IMR-90 (cell line): ENCODE measurements around the gene PCK1. TPM values are rescaled to one million over a fixed set of nuclear protein-coding genes. Genes with fewer than 3 reads are reported as not detected.

Source experiments
- ATAC-seq: fragments of 200-7000 bp; cut with Tn5 transposase; 2 replicates; pipeline ENCODE4 v1.9.1; 2020; ENCODE audit warnings: low read depth, mild to moderate bottlenecking, moderate library complexity
- BruUV-seq: library from RNA; stranded (reverse); fragments of 400-500 nt; replicated peaks from 2 replicates; lab custom pipeline; 2021; lab: Mats Ljungman, UMichigan
- CTCF ChIA-PET: fragments of 300-600 bp; formaldehyde crosslinking; extraction: SDS; loops from one replicate; lab custom pipeline; 2021; ENCODE audit warnings: antibody characterized with exemption; lab: Yijun Ruan, JAX
- POLR2A ChIA-PET: fragments of 300-600 bp; sonication (Branson Sonifier 250); formaldehyde crosslinking; loops from one replicate; lab custom pipeline; 2022; ENCODE audit warnings: antibody characterized with exemption; ENCODE audit not compliant: unreplicated experiment; lab: Charles Lee
- DNase-seq: peaks from one replicate; pipeline ENCODE4 v3.0.0; 2013
- H2AFZ ChIP-seq: replicated peaks from 2 replicates; pipeline ENCODE3; 2013; ENCODE audit warnings: low read length, mild to moderate bottlenecking; ENCODE audit not compliant: poor library complexity
- H2AK5ac ChIP-seq: 2 replicates; pipeline ENCODE4 v1.6.1; 2013; ENCODE audit warnings: low read depth, low read length, inconsistent platforms
- H2AK9ac ChIP-seq: replicated peaks from 2 replicates; pipeline ENCODE3; 2013; ENCODE audit warnings: mild to moderate bottlenecking, low read depth, low read length, moderate library complexity; ENCODE audit not compliant: poor library complexity
- H2BK120ac ChIP-seq: 2 replicates; pipeline ENCODE4 v1.6.1; 2013; ENCODE audit warnings: low read depth, low read length, inconsistent platforms
- H2BK15ac ChIP-seq: 3 replicates; pipeline ENCODE4 v1.6.1; 2013; ENCODE audit warnings: low read depth, low read length, inconsistent platforms
- H2BK20ac ChIP-seq: 2 replicates; pipeline ENCODE4 v1.6.1; 2013; ENCODE audit warnings: low read depth, mild to moderate bottlenecking, inconsistent platforms, low read length, moderate library complexity
- H2BK5ac ChIP-seq: 2 replicates; pipeline ENCODE4 v1.6.1; 2013; ENCODE audit warnings: mild to moderate bottlenecking, low read depth, low read length, inconsistent platforms; ENCODE audit not compliant: poor library complexity, severe bottlenecking
- H3K14ac ChIP-seq: replicated peaks from 2 replicates; pipeline ENCODE4 v1.6.1; 2013; ENCODE audit warnings: low read depth, low read length, inconsistent platforms
- H3K18ac ChIP-seq: 2 replicates; pipeline ENCODE4 v1.6.1; 2013; ENCODE audit warnings: low read depth, low read length, control low read depth
- H3K23ac ChIP-seq: 2 replicates; pipeline ENCODE4 v1.6.1; 2013; ENCODE audit warnings: low read depth, low read length, inconsistent platforms
- H3K27ac ChIP-seq: 2 replicates; pipeline ENCODE4 v1.5.1; 2013; ENCODE audit warnings: mild to moderate bottlenecking, control low read depth, low read length; ENCODE audit not compliant: insufficient read depth
- H3K27me3 ChIP-seq: 2 replicates; pipeline ENCODE4 v1.6.1; 2013; ENCODE audit warnings: low read length; ENCODE audit not compliant: control insufficient read depth, insufficient read depth
- H3K36me3 ChIP-seq: 2 replicates; pipeline ENCODE4 v1.6.1; 2013; ENCODE audit warnings: low read length, mixed read lengths; ENCODE audit not compliant: control insufficient read depth, insufficient read depth
- H3K4ac ChIP-seq: 2 replicates; pipeline ENCODE4 v1.6.1; 2013; ENCODE audit warnings: low read depth, low read length, inconsistent platforms
- H3K4me1 ChIP-seq: 2 replicates; pipeline ENCODE4 v1.6.1; 2013; ENCODE audit warnings: low read length, mixed read lengths; ENCODE audit not compliant: control insufficient read depth, insufficient read depth
- H3K4me2 ChIP-seq: 2 replicates; pipeline ENCODE4 v1.6.1; 2013; ENCODE audit warnings: low read depth, mild to moderate bottlenecking, control low read depth, low read length, moderate library complexity
- H3K4me3 ChIP-seq: 2 replicates; pipeline ENCODE4 v1.5.1; 2013; ENCODE audit warnings: low read depth, mild to moderate bottlenecking, control low read depth, low read length, moderate library complexity; ENCODE audit not compliant: insufficient read depth
- H3K56ac ChIP-seq: 2 replicates; pipeline ENCODE4 v1.6.1; 2013; ENCODE audit warnings: low read length, inconsistent platforms; ENCODE audit not compliant: insufficient read depth; ENCODE audit errors: extremely low read depth
- H3K79me1 ChIP-seq, 2 experiments: 2 replicates each; pipeline ENCODE4 v1.6.1; 2013; ENCODE audit warnings: low read length in 2 of 2, inconsistent platforms in 1 of 2, low read depth in 1 of 2
- H3K9ac ChIP-seq: 2 replicates; pipeline ENCODE4 v1.6.1; 2013; ENCODE audit warnings: low read depth, low read length, control low read depth
- H3K9me1 ChIP-seq: 2 replicates; pipeline ENCODE4 v1.6.1; 2013; ENCODE audit warnings: low read length, inconsistent platforms; ENCODE audit not compliant: insufficient read depth
- H3K9me3 ChIP-seq: 2 replicates; pipeline ENCODE4 v1.6.1; 2013; ENCODE audit warnings: low read length; ENCODE audit not compliant: control insufficient read depth, insufficient read depth
- H4K20me1 ChIP-seq: 2 replicates; pipeline ENCODE4 v1.6.1; 2013; ENCODE audit warnings: low read length, inconsistent platforms; ENCODE audit not compliant: insufficient read depth
- H4K5ac ChIP-seq: 2 replicates; pipeline ENCODE4 v1.6.1; 2013; ENCODE audit warnings: mild to moderate bottlenecking, low read depth, low read length, control low read depth
- H4K8ac ChIP-seq, 2 experiments: 2 replicates each; pipeline ENCODE4 v1.6.1; 2013; ENCODE audit warnings: low read depth in 2 of 2, low read length in 2 of 2, control low read depth in 1 of 2, inconsistent platforms in 1 of 2
- H4K91ac ChIP-seq: 2 replicates; pipeline ENCODE4 v1.6.1; 2013; ENCODE audit warnings: low read depth, low read length, inconsistent platforms; ENCODE audit not compliant: insufficient read depth
- BHLHE40 ChIP-seq: fragments of 150-350 bp; IDR thresholded peaks from 2 replicates; pipeline ENCODE4 v1.6.1; 2016; ENCODE audit warnings: mild to moderate bottlenecking, low read depth, low read length
- MAFK ChIP-seq: IDR thresholded peaks from 2 replicates; pipeline ENCODE4 v1.6.1; 2012; ENCODE audit warnings: low read depth, low read length, improper control_type of control experiment
- MAZ ChIP-seq: IDR thresholded peaks from 2 replicates; pipeline ENCODE4 v1.6.1; 2012; ENCODE audit warnings: low read depth, mild to moderate bottlenecking, low read length, improper control_type of control experiment, moderate library complexity, borderline replicate concordance
- MXI1 ChIP-seq: IDR thresholded peaks from 2 replicates; pipeline ENCODE4 v1.6.1; 2012; ENCODE audit warnings: low read depth, mild to moderate bottlenecking, low read length, moderate library complexity, borderline replicate concordance
- NFE2L2 ChIP-seq: fragments of 150-350 bp; IDR thresholded peaks from 2 replicates; pipeline ENCODE4 v1.6.1; 2016; ENCODE audit warnings: low read depth, mild to moderate bottlenecking, low read length
- RAD21 ChIP-seq: IDR thresholded peaks from 2 replicates; pipeline ENCODE4 v1.6.1; 2012; ENCODE audit warnings: low read length, improper control_type of control experiment
- RFX5 ChIP-seq: IDR thresholded peaks from 2 replicates; pipeline ENCODE4 v1.8.0; 2012; ENCODE audit warnings: low read depth, mild to moderate bottlenecking, low read length, moderate library complexity
- WGBS, 2 experiments: methylation state at CpG; one replicate each; pipeline versions ENCODE4 v1.1.5 to v1.1.7; 2013; ENCODE audit warnings: missing lambda C conversion rate in 2 of 2; ENCODE audit not compliant: insufficient read length in 1 of 2; ENCODE audit errors: extremely low coverage in 2 of 2; 5-methylcytosine and 5-hydroxymethylcytosine counted together
- dilution Hi-C: fragments of 300-500 bp; cut with HindIII; formaldehyde crosslinking; loops from one replicate; pipeline ENCODE4 v1.14.3; 2018; ENCODE audit warnings: low sequenced_read_pairs; ENCODE audit not compliant: unreplicated experiment
- in situ Hi-C: fragments of 300-500 bp; cut with MboI; formaldehyde crosslinking; loops from 3 replicates; pipeline ENCODE4 v1.14.3; 2019; ENCODE audit warnings: low sequenced_read_pairs, inconsistent platforms, mixed read lengths
- intact Hi-C: fragments of 100-400 bp; cut with micrococcal nuclease; formaldehyde crosslinking; loops from 2 replicates; pipeline ENCODE4 v1.10.0; 2022
- polyA plus RNA-seq, 3 experiments: library from polyadenylated mRNA; depleted of rRNA; stranded (reverse); fragments of >200 nt; gene quantifications; 2 replicates each; pipeline ENCODE4 v1.2.3, GENCODE V29; 2012; ENCODE audit warnings: low replicate concordance in 1 of 3
- total RNA-seq: library from RNA; depleted of rRNA; stranded (reverse); fragments of >200 nt; gene quantifications from 2 replicates; pipeline ENCODE4 v1.2.3, GENCODE V29; 2012
- TF ChIP-seq, protein P1 (sequence below): conservative IDR thresholded peaks from 2 replicates; pipeline ENCODE4 v1.5.1; 2012; ENCODE audit warnings: mild to moderate bottlenecking, low read depth, low read length, improper control_type of control experiment
- TF ChIP-seq, protein P2 (sequence below): fragments of 150-350 bp; IDR thresholded peaks from 2 replicates; pipeline ENCODE4 v1.6.1; 2017; ENCODE audit warnings: mild to moderate bottlenecking, antibody characterized with exemption, low read length, low read depth

Gene PCK1
- total and polyA plus RNA-seq, 2 of the 4 experiments (the other 2 are of a cell fraction) = not detected

DNA sequence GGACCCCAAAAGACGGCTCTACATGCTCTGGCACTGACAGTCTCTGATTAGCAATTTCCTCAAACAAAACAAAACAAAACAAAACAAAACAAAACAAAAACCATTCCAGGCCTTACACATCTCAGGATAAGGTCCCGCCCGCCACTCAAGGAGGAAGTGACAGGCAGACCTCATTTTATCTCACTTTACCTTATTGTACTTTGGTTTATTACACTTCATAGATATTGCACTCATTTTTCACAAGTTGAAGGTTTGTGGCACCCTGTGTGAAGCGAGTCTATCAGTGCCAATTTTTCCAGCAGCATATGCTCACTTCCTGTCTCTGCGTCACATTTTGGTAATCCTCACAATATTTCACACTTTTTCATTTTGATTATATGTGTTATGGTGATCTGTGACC, 44.1 kb downstream of the PCK1 start:
- Histone ChIP-seq H2AK9ac (no peak overlapping the region), H3K56ac (no peak overlapping the region), H2BK120ac (no peak overlapping the region), H4K20me1 (no peaks in the 10 kb centered on the region), H2BK20ac (no peak overlapping the region), H3K23ac (no peak overlapping the region), H3K27ac (no peak overlapping the region), H2AK5ac (no peak overlapping the region), H2AFZ (no peak overlapping the region), H2BK15ac (no peak overlapping the region), H3K4me1 (no peaks in the 10 kb centered on the region), H4K8ac (no peak overlapping the region), H3K9ac (no peak overlapping the region), H4K91ac (no peak overlapping the region), H3K14ac (no peak overlapping the region), H3K36me3 (no peaks in the 10 kb centered on the region), H3K79me1 (no peaks in the 10 kb centered on the region), H3K4me3 (no peak overlapping the region), H3K9me1 (no peaks in the 10 kb centered on the region), H3K4ac (no peak overlapping the region), H4K5ac (no peak overlapping the region), H3K4me2 (no peak overlapping the region), H2BK5ac (no peak overlapping the region), H3K9me3 (no peaks in the 10 kb centered on the region), H3K18ac (no peak overlapping the region), H3K27me3 (peaks cover 6% of the 10 kb centered on the region)
- no peak for TF ChIP-seq RAD21
- TF ChIP-seq MAZ = no peak
- no peak for TF ChIP-seq MAFK
- TF ChIP-seq, protein P1, sequence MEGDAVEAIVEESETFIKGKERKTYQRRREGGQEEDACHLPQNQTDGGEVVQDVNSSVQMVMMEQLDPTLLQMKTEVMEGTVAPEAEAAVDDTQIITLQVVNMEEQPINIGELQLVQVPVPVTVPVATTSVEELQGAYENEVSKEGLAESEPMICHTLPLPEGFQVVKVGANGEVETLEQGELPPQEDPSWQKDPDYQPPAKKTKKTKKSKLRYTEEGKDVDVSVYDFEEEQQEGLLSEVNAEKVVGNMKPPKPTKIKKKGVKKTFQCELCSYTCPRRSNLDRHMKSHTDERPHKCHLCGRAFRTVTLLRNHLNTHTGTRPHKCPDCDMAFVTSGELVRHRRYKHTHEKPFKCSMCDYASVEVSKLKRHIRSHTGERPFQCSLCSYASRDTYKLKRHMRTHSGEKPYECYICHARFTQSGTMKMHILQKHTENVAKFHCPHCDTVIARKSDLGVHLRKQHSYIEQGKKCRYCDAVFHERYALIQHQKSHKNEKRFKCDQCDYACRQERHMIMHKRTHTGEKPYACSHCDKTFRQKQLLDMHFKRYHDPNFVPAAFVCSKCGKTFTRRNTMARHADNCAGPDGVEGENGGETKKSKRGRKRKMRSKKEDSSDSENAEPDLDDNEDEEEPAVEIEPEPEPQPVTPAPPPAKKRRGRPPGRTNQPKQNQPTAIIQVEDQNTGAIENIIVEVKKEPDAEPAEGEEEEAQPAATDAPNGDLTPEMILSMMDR = no peak
- no peak for TF ChIP-seq NFE2L2
- TF ChIP-seq MXI1 = no peak
- no peak for TF ChIP-seq RFX5
- no peak for TF ChIP-seq BHLHE40
- TF ChIP-seq, protein P2, sequence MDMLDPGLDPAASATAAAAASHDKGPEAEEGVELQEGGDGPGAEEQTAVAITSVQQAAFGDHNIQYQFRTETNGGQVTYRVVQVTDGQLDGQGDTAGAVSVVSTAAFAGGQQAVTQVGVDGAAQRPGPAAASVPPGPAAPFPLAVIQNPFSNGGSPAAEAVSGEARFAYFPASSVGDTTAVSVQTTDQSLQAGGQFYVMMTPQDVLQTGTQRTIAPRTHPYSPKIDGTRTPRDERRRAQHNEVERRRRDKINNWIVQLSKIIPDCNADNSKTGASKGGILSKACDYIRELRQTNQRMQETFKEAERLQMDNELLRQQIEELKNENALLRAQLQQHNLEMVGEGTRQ = no peak
- dilution Hi-C loops (no loop called here), intact Hi-C loops (no loop called here), in situ Hi-C loops (loop anchor here (10.0 kb wide), 1 partner anchor 580 kb away; no protein-coding TSS in a partner anchor)
- ATAC-seq (no peak), DNase-seq (no peak)
- WGBS, 2 experiments = no CpG with 5 or more reads among the region's 5 CpGs
- ChIA-PET POLR2A (no interaction called here), CTCF (no interaction called here)
- no TSS peak for BruUV-seq
